ENCODE results near the gene MS4A2.
"Not testable (repeated sequence)": the region's sequence is repeated elsewhere in the genome, so short reads cannot be mapped to it uniquely, and the experiment has no call there.

Gene MS4A2

GRCh38 chr11:60088364-60088763, at the start of gene MS4A2:
Gene MS4A2 (plus strand): TSS chr11:60088664. CDS start chr11:60088766, 102 bp downstream.
- DNase-seq, result no peak

GRCh38 chr11:60040109-60040508, 48.4 kb upstream of the MS4A2 start, which contains the start of gene OOSP2:
Gene OOSP2 (plus strand): TSS chr11:60040409. CDS start chr11:60040460, 51 bp downstream.
- DNase-seq, result no peak

GRCh38 chr11:60050422-60050821, 38.0 kb upstream of the MS4A2 start:
- not testable (repeated sequence) for DNase-seq

GRCh38 chr11:60050839-60051238, 37.6 kb upstream of the MS4A2 start:
- DNase-seq, result not testable (repeated sequence)

GRCh38 chr11:60056349-60056969, 32.0 kb upstream of the MS4A2 start, which contains the start of gene MS4A3:
Gene MS4A3 (plus strand): TSS chr11:60056665. CDS start chr11:60061161, 4,496 bp downstream.
- DNase-seq, result no peak

GRCh38 chr11:60059052-60059451, 29.4 kb upstream of the MS4A2 start:
- no peak for DNase-seq

GRCh38 chr11:60059521-60060240, 28.8 kb upstream of the MS4A2 start:
- no peak for DNase-seq

GRCh38 chr11:60064111-60064510, 24.4 kb upstream of the MS4A2 start:
- DNase-seq, result no peak

GRCh38 chr11:60065801-60066200, 22.7 kb upstream of the MS4A2 start:
- no peak for DNase-seq

- no peak for DNase-seq
Observed at GRCh38 chr11:60069450-60069849, 19.0 kb upstream of the MS4A2 start.

- DNase-seq, result not testable (repeated sequence)
Observed at GRCh38 chr11:60071644-60072043, 16.8 kb upstream of the MS4A2 start.

- DNase-seq, result no peak
Observed at GRCh38 chr11:60077216-60077817, 11.1 kb upstream of the MS4A2 start.

- DNase-seq, result no peak
Observed at GRCh38 chr11:60077981-60078380, 10.5 kb upstream of the MS4A2 start.

- no peak for DNase-seq
Observed at GRCh38 chr11:60078745-60079144, 9.7 kb upstream of the MS4A2 start.

GRCh38 chr11:60080535-60080934, 7.9 kb upstream of the MS4A2 start:
- no peak for DNase-seq

- no peak for DNase-seq
Observed at GRCh38 chr11:60084631-60085273, 3.7 kb upstream of the MS4A2 start.

GRCh38 chr11:60085909-60086308, 2.6 kb upstream of the MS4A2 start:
- DNase-seq, result no peak

GRCh38 chr11:60087239-60087638, 1.2 kb upstream of the MS4A2 start:
- no peak for DNase-seq

GRCh38 chr11:60095477-60096120, 7.1 kb downstream of the MS4A2 start:
- no peak for DNase-seq

- no peak for DNase-seq
Observed at GRCh38 chr11:60097189-60097588, 8.7 kb downstream of the MS4A2 start.

- DNase-seq, result no peak
Observed at GRCh38 chr11:60098508-60098907, 10.0 kb downstream of the MS4A2 start.

- no peak for DNase-seq
Observed at GRCh38 chr11:60100516-60100915, 12.1 kb downstream of the MS4A2 start.

- DNase-seq, result not testable (repeated sequence)
Observed at GRCh38 chr11:60101368-60101767, 12.9 kb downstream of the MS4A2 start.

Measured in activated CD4-positive, CD25-positive, alpha-beta regulatory T cell (primary cell).